B cell (primary cell): ENCODE measurements around the gene ADPRS. TPM values are rescaled to one million over a fixed set of nuclear protein-coding genes. Genes with fewer than 3 reads are reported as not detected.

Experiments used
- ATAC-seq: fragments of 200-7000 bp; cut with Tn5 transposase; one replicate; pipeline ENCODE4 v1.10.0; 2021; ENCODE audit warnings: low read depth, mild to moderate bottlenecking, moderate number of reproducible peaks, moderate library complexity
- CTCF ChIA-PET: fragments of 350-600 bp; sonication (Branson Sonifier 250); formaldehyde crosslinking; loops from one replicate; lab custom pipeline; 2021; ENCODE audit warnings: antibody characterized with exemption, inconsistent platforms; lab: Charles Lee
- POLR2A ChIA-PET: fragments of 350-600 bp; sonication (Branson Sonifier 250); formaldehyde crosslinking; loops from one replicate; lab custom pipeline; 2021; ENCODE audit warnings: antibody characterized with exemption; lab: Charles Lee
- DNase-seq: peaks from one replicate; pipeline ENCODE4 v3.0.0; 2013
- H2AFZ ChIP-seq: 2 replicates; pipeline ENCODE4 v1.6.1; 2012; ENCODE audit warnings: mild to moderate bottlenecking, low read depth, low read length; ENCODE audit not compliant: insufficient read depth, poor library complexity, severe bottlenecking
- H3K27ac ChIP-seq, 2 donors: 1 replicate in 1 of 2; 2 replicates in 1 of 2; pipeline ENCODE4 v1.5.1; 2012 to 2013; ENCODE audit warnings: low read length in 2 of 2, mild to moderate bottlenecking in 2 of 2, moderate library complexity in 1 of 2
- H3K27me3 ChIP-seq, 4 experiments: fragments of 200-600 bp in 1 of 4; sonication (generic) in 1 of 4; replicated peaks in 1 of 4; 1 replicate in 2 of 4; 2 replicates in 2 of 4; pipeline versions ENCODE4 v1.6.1 to v1.7.0; 2013 to 2016; ENCODE audit warnings: low read length in 3 of 4, mild to moderate bottlenecking in 2 of 4, mixed read lengths in 1 of 4, moderate library complexity in 1 of 4; ENCODE audit not compliant: insufficient read depth in 4 of 4, control insufficient read depth in 3 of 4; ENCODE audit errors: control extremely low read depth in 1 of 4
- H3K36me3 ChIP-seq, 2 experiments: replicated peaks in 1 of 2; 1 replicate in 1 of 2; 2 replicates in 1 of 2; pipeline versions ENCODE4 v1.6.1 to v1.7.1; 2013; ENCODE audit warnings: low read length in 1 of 2; ENCODE audit not compliant: insufficient read depth in 2 of 2, control insufficient read depth in 1 of 2; ENCODE audit errors: control extremely low read depth in 1 of 2, extremely low read depth in 1 of 2
- H3K4me1 ChIP-seq, 2 donors: fragments of 200-600 bp in 1 of 2; sonication (generic) in 1 of 2; 1 replicate in 1 of 2; 2 replicates in 1 of 2; pipeline versions ENCODE4 v1.5.1 to v1.6.1; 2013 to 2017; ENCODE audit warnings: low read length in 2 of 2; ENCODE audit not compliant: control insufficient read depth in 2 of 2, insufficient read depth in 2 of 2
- H3K4me2 ChIP-seq: replicated peaks from 2 replicates; pipeline ENCODE3; 2012; ENCODE audit warnings: mild to moderate bottlenecking, low read depth, low read length; ENCODE audit not compliant: poor library complexity, severe bottlenecking
- H3K4me3 ChIP-seq, 5 experiments: fragments of 200-600 bp in 1 of 5; sonication (generic) in 1 of 5; 1 replicate in 3 of 5; 2 replicates in 2 of 5; pipeline versions ENCODE4 v1.5.1 to v1.7.0; 2011 to 2016; ENCODE audit warnings: low read length in 4 of 5, mild to moderate bottlenecking in 4 of 5, low read depth in 2 of 5, control low read depth in 1 of 5, moderate library complexity in 1 of 5; ENCODE audit not compliant: insufficient read depth in 1 of 5; ENCODE audit errors: control extremely low read depth in 1 of 5, extremely low read depth in 1 of 5
- H3K79me2 ChIP-seq: fragments of 200-600 bp; sonication (generic); one replicate; pipeline ENCODE4 v1.6.0; 2016; ENCODE audit warnings: low read length; ENCODE audit not compliant: control insufficient read depth, insufficient read depth
- H3K9ac ChIP-seq: fragments of 200-600 bp; sonication (generic); 2 replicates; pipeline ENCODE4 v1.6.1; 2017; ENCODE audit warnings: mild to moderate bottlenecking, low read length, moderate library complexity
- H3K9me3 ChIP-seq, 3 donors: one replicate each; pipeline versions ENCODE4 v1.6.1 to v1.7.1; 2013; ENCODE audit warnings: low read length in 2 of 3; ENCODE audit not compliant: control insufficient read depth in 2 of 3, insufficient read depth in 1 of 3; ENCODE audit errors: control extremely low read depth in 1 of 3
- H4K20me1 ChIP-seq: 2 replicates; pipeline ENCODE4 v1.6.0; 2012; ENCODE audit warnings: mild to moderate bottlenecking, low read length; ENCODE audit not compliant: insufficient read depth, control insufficient read depth, poor library complexity, severe bottlenecking
- H3K27ac Mint-ChIP-seq: one replicate; pipeline ENCODE4 v1.8.0; 2021; ENCODE audit warnings: mixed read lengths
- H3K27me3 Mint-ChIP-seq: one replicate; pipeline ENCODE4 v1.8.0; 2021; ENCODE audit warnings: mixed read lengths
- H3K4me1 Mint-ChIP-seq: one replicate; pipeline ENCODE4 v1.8.0; 2021; ENCODE audit warnings: mixed read lengths
- H3K4me3 Mint-ChIP-seq: one replicate; pipeline ENCODE4 v1.8.0; 2021; ENCODE audit warnings: mixed read lengths
- H3K9me3 Mint-ChIP-seq: one replicate; pipeline ENCODE4 v1.8.0; 2022; ENCODE audit warnings: mixed read lengths; ENCODE audit not compliant: insufficient read depth
- CTCF ChIP-seq: fragments of 200-600 bp; IDR thresholded peaks from one replicate; pipeline ENCODE4 v1.8.0; 2022; ENCODE audit warnings: antibody characterized with exemption, mild to moderate bottlenecking
- EZH2 ChIP-seq: IDR thresholded peaks from 2 replicates; pipeline ENCODE4 v1.6.1; 2012; ENCODE audit warnings: borderline replicate concordance, low read depth, mild to moderate bottlenecking, moderate library complexity, low read length; ENCODE audit not compliant: insufficient read depth, poor library complexity, severe bottlenecking
- WGBS: methylation state at CpG from one replicate; pipeline ENCODE4 v1.1.5; 2013; ENCODE audit warnings: missing lambda C conversion rate; ENCODE audit not compliant: insufficient coverage; 5-methylcytosine and 5-hydroxymethylcytosine counted together
- intact Hi-C: fragments of 100-400 bp; cut with micrococcal nuclease; formaldehyde crosslinking; loops from one replicate; pipeline ENCODE4 v1.10.0; 2022
- polyA plus RNA-seq: library from polyadenylated mRNA; depleted of rRNA; stranded (reverse); fragments of >200 nt; gene quantifications from 2 replicates; pipeline ENCODE4 v1.2.3, GENCODE V29; 2012
- total RNA-seq, 2 donors: library from RNA; stranded (reverse); fragments of 120-200 nt in 1 of 2; gene quantifications; 1 replicate in 1 of 2; 2 replicates in 1 of 2; pipeline versions ENCODE4 v1.2.3 to v1.2.4, GENCODE V29; 2013 to 2022

Gene ADPRS
- total and polyA plus RNA-seq, 2 donors (not counting 1 experiment from before 2014, with no cell fraction given) = 15.0 to 20.9 TPM

- no peak overlapping the region for H3K27ac ChIP-seq
- POLR2A ChIA-PET = no interaction called here
- no peaks in the 10 kb centered on the region for H3K4me1 ChIP-seq
- CTCF ChIA-PET = interaction anchor here (4.2 kb wide), 1 partner anchor 18 kb away, joined by 20 read pairs; no protein-coding TSS in a partner anchor
- no peak overlapping the region for H3K9ac ChIP-seq
- H3K27me3 Mint-ChIP-seq = no peaks in the 10 kb centered on the region
- no peaks in the 10 kb centered on the region for H3K36me3 ChIP-seq
- peaks cover 0 to 5% (median 0%) of the 10 kb centered on the region in 4 experiments for H3K27me3 ChIP-seq
- H3K4me1 Mint-ChIP-seq = no peaks in the 10 kb centered on the region
- TF ChIP-seq EZH2 (no peak), CTCF (no peak)
- 93% methylated on average over 5 of the region's 5 CpGs for WGBS
- DNase-seq (no peak), ATAC-seq (no peak)
- no peak overlapping the region for H3K27ac Mint-ChIP-seq
- H3K4me3 ChIP-seq = no peak overlapping the region
- no peaks in the 10 kb centered on the region for H4K20me1 ChIP-seq
- no peaks in the 10 kb centered on the region for H3K9me3 ChIP-seq
- no peaks in the 10 kb centered on the region for H3K9me3 Mint-ChIP-seq
- no peak overlapping the region for H3K4me2 ChIP-seq
- intact Hi-C loops = no loop called here
- no peak overlapping the region for H2AFZ ChIP-seq
- no peaks in the 10 kb centered on the region for H3K79me2 ChIP-seq
- no peak overlapping the region for H3K4me3 Mint-ChIP-seq
Observed at GRCh38 chr1:36116901-36117300, 28.2 kb downstream of the ADPRS start.

GRCh38 chr1:36118447-36119204, 29.9 kb downstream of the ADPRS start:
- Histone ChIP-seq H3K4me1 (peaks cover 12% of the 10 kb centered on the region in 2 donors), H3K4me3 (no peak overlapping the region), H4K20me1 (no peaks in the 10 kb centered on the region), H3K9me3 (no peaks in the 10 kb centered on the region), H3K9ac (no peak overlapping the region), H3K79me2 (no peaks in the 10 kb centered on the region), H3K4me2 (no peak overlapping the region), H3K27ac (no peak overlapping the region), H3K36me3 (no peaks in the 10 kb centered on the region), H2AFZ (no peak overlapping the region), H3K27me3 (peaks cover 0 to 8% (median 0%) of the 10 kb centered on the region in 4 experiments)
- H3K27me3 Mint-ChIP-seq = peaks cover 4% of the 10 kb centered on the region
- CTCF ChIA-PET = interaction anchor here (1.5 to 4.2 kb wide), 2 partner anchors 16 to 182 kb away, joined by 3 to 20 read pairs; no protein-coding TSS in a partner anchor
- DNase-seq = no peak
- no peak for ATAC-seq
- peaks cover 14% of the 10 kb centered on the region for H3K4me1 Mint-ChIP-seq
- intact Hi-C loops = no loop called here
- TF ChIP-seq CTCF (no peak), EZH2 (no peak)
- POLR2A ChIA-PET = interaction anchor here (0.7 kb wide), 1 partner anchor 31 kb away, joined by 4 read pairs; the partner anchor contains the start of gene TRAPPC3
- no peak overlapping the region for H3K4me3 Mint-ChIP-seq
- WGBS = 88% methylated on average over 6 of the region's 10 CpGs
- no peaks in the 10 kb centered on the region for H3K9me3 Mint-ChIP-seq
- H3K27ac Mint-ChIP-seq = no peak overlapping the region
